HepG2 (cell line): Measurements from ENCODE around the gene NNMT. TPM values are rescaled to one million over a fixed set of nuclear protein-coding genes. Genes with fewer than 3 reads are reported as not detected.
A peak's percentile ranks its signal among the peaks of the same experiment; 100 is the strongest.

ENCODE experiments used
- ZBTB38 ChIP-seq: sonication (generic); formaldehyde crosslinking; IDR thresholded peaks from 2 replicates; pipeline ENCODE4 v1.5.1; 2020; ENCODE audit warnings: mild to moderate bottlenecking, missing genetic modification reagents
- ZHX1 ChIP-seq: sonication (generic); formaldehyde crosslinking; IDR thresholded peaks from 2 replicates; pipeline ENCODE4 v1.8.1; 2022; ENCODE audit warnings: low read depth, mild to moderate bottlenecking, missing genetic modification reagents
- ZNF556 ChIP-seq: sonication (generic); formaldehyde crosslinking; IDR thresholded peaks from 2 replicates; pipeline ENCODE4 v1.4.0; 2020; ENCODE audit warnings: mild to moderate bottlenecking, missing genetic modification reagents, borderline replicate concordance
- ZNF607 ChIP-seq: sonication (generic); formaldehyde crosslinking; IDR thresholded peaks from 2 replicates; pipeline ENCODE4 v1.5.1; 2020; ENCODE audit warnings: missing genetic modification reagents, mild to moderate bottlenecking, borderline replicate concordance
- polyA plus RNA-seq, 8 experiments: library from polyadenylated mRNA; depleted of rRNA in 3 of 8; stranded (reverse) in 7 of 8; unstranded in 1 of 8; fragments of >200 nt; fragmentation: Illumina TruSeq in 4 of 8; extraction: Trizol in 4 of 8; gene quantifications; 2 replicates each; pipeline versions ENCODE4 v1.2.1 to v1.2.3, GENCODE V29; 2011 to 2016; ENCODE audit warnings: low read depth in 4 of 8, missing spikeins in 1 of 8, mixed read lengths in 1 of 8; ENCODE audit not compliant: insufficient read depth in 1 of 8
- total RNA-seq, 5 experiments: library from RNA; depleted of rRNA; stranded (reverse); fragments of >200 nt; fragmentation: Illumina TruSeq; extraction: Trizol; gene quantifications; 2 replicates each; pipeline ENCODE4 v1.2.3, GENCODE V29; 2016; ENCODE audit warnings: low read depth in 1 of 5
- TF ChIP-seq, protein P1 (sequence below), 2 experiments: sonication (generic) in 1 of 2; formaldehyde crosslinking in 1 of 2; IDR thresholded peaks; 2 replicates each; pipeline versions ENCODE4 v1.6.1 to v1.9.0; 2014 to 2022; ENCODE audit warnings: antibody characterized with exemption in 1 of 2, borderline replicate concordance in 1 of 2, inconsistent platforms in 1 of 2, low read depth in 1 of 2, missing genetic modification reagents in 1 of 2
- TF ChIP-seq, protein P2 (sequence below): sonication (generic); formaldehyde crosslinking; IDR thresholded peaks from 2 replicates; pipeline ENCODE4 v1.5.0; 2020; ENCODE audit warnings: missing genetic modification reagents
- TF ChIP-seq, protein P3 (sequence below): sonication (generic); formaldehyde crosslinking; IDR thresholded peaks from 2 replicates; pipeline ENCODE4 v1.5.0; 2020; ENCODE audit warnings: mild to moderate bottlenecking, missing genetic modification reagents, borderline replicate concordance
- TF ChIP-seq, protein P4 (sequence below): sonication (generic); formaldehyde crosslinking; IDR thresholded peaks from 2 replicates; pipeline ENCODE4 v1.5.1; 2020; ENCODE audit warnings: mild to moderate bottlenecking, moderate library complexity, missing genetic modification reagents
- TF ChIP-seq, protein P5 (sequence below): fragments of 450-650 bp; IDR thresholded peaks from 2 replicates; pipeline ENCODE4 v1.6.1; 2016

Gene NNMT
- total and polyA plus RNA-seq, 2 of the 13 experiments (the other 11 are each of a cell fraction or from before 2014, with no cell fraction given) = 0.13 TPM; not detected in 1

DNA sequence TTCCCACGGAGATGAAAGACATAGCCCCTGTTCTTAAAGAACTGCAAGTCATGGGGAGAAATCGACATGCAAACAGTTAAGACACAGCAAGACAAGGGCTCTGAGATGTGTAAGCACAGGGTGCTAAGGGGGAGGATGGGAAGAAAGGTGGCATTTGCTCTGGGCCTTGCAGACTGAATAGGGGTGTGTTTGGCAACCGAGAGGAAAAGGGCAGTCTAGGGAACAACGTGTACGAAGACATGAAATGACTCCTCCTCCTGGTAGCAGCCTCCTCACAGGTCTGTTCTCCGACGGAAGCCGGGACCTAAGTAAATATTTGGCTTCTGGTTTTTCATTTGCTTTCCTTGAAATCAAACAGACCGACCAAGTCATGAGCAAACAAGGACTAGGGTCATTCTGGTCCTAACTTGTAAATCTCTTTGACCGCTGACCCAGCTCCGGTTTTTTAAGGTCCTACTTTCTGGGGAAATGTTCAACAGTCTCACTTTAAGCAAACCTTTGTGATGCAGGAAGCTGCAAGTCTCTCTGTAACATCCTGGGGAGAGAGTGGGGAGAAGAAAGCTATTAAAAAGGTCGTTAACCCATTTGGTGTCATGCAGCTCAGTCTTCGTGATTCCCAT is 19.7 kb downstream of the NNMT start (continued):
- no peak for TF ChIP-seq ZHX1
- TF ChIP-seq, protein P1, sequence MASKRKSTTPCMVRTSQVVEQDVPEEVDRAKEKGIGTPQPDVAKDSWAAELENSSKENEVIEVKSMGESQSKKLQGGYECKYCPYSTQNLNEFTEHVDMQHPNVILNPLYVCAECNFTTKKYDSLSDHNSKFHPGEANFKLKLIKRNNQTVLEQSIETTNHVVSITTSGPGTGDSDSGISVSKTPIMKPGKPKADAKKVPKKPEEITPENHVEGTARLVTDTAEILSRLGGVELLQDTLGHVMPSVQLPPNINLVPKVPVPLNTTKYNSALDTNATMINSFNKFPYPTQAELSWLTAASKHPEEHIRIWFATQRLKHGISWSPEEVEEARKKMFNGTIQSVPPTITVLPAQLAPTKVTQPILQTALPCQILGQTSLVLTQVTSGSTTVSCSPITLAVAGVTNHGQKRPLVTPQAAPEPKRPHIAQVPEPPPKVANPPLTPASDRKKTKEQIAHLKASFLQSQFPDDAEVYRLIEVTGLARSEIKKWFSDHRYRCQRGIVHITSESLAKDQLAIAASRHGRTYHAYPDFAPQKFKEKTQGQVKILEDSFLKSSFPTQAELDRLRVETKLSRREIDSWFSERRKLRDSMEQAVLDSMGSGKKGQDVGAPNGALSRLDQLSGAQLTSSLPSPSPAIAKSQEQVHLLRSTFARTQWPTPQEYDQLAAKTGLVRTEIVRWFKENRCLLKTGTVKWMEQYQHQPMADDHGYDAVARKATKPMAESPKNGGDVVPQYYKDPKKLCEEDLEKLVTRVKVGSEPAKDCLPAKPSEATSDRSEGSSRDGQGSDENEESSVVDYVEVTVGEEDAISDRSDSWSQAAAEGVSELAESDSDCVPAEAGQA (IDR thresholded peaks at IDR 0.05; ENCODE audit: low read depth) = no peak
- TF ChIP-seq, protein P1 (CRISPR knock-in tag; IDR thresholded peaks at IDR 0.05; ENCODE audit: borderline replicate concordance) = no peak
- no peak for TF ChIP-seq ZNF607 (CRISPR knock-in tag)
- TF ChIP-seq, protein P2, sequence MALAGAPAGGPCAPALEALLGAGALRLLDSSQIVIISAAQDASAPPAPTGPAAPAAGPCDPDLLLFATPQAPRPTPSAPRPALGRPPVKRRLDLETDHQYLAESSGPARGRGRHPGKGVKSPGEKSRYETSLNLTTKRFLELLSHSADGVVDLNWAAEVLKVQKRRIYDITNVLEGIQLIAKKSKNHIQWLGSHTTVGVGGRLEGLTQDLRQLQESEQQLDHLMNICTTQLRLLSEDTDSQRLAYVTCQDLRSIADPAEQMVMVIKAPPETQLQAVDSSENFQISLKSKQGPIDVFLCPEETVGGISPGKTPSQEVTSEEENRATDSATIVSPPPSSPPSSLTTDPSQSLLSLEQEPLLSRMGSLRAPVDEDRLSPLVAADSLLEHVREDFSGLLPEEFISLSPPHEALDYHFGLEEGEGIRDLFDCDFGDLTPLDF = no peak
- TF ChIP-seq, protein P3, sequence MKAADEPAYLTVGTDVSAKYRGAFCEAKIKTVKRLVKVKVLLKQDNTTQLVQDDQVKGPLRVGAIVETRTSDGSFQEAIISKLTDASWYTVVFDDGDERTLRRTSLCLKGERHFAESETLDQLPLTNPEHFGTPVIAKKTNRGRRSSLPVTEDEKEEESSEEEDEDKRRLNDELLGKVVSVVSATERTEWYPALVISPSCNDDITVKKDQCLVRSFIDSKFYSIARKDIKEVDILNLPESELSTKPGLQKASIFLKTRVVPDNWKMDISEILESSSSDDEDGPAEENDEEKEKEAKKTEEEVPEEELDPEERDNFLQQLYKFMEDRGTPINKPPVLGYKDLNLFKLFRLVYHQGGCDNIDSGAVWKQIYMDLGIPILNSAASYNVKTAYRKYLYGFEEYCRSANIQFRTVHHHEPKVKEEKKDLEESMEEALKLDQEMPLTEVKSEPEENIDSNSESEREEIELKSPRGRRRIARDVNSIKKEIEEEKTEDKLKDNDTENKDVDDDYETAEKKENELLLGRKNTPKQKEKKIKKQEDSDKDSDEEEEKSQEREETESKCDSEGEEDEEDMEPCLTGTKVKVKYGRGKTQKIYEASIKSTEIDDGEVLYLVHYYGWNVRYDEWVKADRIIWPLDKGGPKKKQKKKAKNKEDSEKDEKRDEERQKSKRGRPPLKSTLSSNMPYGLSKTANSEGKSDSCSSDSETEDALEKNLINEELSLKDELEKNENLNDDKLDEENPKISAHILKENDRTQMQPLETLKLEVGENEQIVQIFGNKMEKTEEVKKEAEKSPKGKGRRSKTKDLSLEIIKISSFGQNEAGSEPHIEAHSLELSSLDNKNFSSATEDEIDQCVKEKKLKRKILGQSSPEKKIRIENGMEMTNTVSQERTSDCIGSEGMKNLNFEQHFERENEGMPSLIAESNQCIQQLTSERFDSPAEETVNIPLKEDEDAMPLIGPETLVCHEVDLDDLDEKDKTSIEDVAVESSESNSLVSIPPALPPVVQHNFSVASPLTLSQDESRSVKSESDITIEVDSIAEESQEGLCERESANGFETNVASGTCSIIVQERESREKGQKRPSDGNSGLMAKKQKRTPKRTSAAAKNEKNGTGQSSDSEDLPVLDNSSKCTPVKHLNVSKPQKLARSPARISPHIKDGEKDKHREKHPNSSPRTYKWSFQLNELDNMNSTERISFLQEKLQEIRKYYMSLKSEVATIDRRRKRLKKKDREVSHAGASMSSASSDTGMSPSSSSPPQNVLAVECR = peak; percentile 23; the same call in 1 of the 2 replicates
- TF ChIP-seq, protein P4, sequence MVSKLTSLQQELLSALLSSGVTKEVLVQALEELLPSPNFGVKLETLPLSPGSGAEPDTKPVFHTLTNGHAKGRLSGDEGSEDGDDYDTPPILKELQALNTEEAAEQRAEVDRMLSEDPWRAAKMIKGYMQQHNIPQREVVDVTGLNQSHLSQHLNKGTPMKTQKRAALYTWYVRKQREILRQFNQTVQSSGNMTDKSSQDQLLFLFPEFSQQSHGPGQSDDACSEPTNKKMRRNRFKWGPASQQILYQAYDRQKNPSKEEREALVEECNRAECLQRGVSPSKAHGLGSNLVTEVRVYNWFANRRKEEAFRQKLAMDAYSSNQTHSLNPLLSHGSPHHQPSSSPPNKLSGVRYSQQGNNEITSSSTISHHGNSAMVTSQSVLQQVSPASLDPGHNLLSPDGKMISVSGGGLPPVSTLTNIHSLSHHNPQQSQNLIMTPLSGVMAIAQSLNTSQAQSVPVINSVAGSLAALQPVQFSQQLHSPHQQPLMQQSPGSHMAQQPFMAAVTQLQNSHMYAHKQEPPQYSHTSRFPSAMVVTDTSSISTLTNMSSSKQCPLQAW (CRISPR knock-in tag) = peak; percentile 56; the same call in 1 of the 2 replicates
- peak; percentile 72; the same call in 1 of the 2 replicates for TF ChIP-seq ZNF556 (CRISPR knock-in tag)
- TF ChIP-seq, protein P5, sequence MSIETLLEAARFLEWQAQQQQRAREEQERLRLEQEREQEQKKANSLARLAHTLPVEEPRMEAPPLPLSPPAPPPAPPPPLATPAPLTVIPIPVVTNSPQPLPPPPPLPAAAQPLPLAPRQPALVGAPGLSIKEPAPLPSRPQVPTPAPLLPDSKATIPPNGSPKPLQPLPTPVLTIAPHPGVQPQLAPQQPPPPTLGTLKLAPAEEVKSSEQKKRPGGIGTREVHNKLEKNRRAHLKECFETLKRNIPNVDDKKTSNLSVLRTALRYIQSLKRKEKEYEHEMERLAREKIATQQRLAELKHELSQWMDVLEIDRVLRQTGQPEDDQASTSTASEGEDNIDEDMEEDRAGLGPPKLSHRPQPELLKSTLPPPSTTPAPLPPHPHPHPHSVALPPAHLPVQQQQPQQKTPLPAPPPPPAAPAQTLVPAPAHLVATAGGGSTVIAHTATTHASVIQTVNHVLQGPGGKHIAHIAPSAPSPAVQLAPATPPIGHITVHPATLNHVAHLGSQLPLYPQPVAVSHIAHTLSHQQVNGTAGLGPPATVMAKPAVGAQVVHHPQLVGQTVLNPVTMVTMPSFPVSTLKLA = no peak
- TF ChIP-seq ZBTB38 (CRISPR knock-in tag) = no peak
